Measurements from ENCODE around the gene BPIFB4. TPM values are rescaled to one million over a fixed set of nuclear protein-coding genes. Genes with fewer than 3 reads are reported as not detected.
"Not testable (repeated sequence)": the region's sequence is repeated elsewhere in the genome, so short reads cannot be mapped to it uniquely, and the experiment has no call there.

Gene BPIFB4
- total RNA-seq, 1 experiment from 2014 or later = not detected

DNA sequence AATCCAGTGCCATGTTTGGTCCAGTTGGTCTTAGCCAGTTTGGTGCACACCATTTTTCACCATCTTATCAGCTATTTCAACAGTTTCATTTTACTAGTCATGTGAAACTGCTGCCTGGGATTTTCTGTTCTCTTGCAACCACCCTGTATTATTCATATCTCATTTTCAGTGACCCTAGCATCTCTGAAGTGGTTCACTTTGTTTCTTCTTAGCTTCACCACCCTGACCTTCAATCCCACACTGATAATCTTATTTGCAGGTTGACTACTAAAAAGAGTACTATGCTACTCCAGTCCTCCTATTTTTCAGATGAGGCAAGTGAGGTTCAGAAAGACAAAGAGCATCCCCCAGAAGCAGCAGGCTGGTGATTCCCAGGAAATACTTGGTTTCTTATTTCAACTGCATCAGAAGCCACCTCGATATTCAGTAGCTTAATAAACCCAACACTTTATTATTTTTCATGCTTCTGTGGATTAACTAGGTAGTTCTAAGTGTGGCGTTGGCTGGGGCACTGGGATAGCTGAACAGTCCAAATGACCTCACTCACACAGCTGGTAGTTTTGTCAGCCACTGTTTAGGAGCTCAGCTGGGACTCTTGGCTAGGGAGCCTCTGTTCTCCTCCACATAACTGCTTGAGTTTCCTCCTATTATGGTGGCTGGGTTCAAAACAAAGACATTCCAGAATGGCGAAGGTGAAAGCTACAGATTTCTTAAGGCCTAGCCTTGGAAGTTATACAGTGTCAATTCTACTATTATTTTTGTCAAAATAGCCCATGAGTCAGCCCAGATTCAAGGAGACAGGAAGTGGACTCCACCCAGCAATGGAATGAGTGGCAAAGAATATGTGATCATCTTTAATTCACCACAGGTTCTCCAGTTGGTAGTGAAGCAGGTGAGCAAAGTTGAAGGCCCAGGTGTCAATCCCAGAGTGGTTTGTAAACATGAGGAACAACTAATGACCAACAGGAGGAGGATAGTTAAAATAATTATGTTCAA is 40.6 kb downstream of the BPIFB4 start:
- DNase-seq (ENCODE audit: low read depth) = no peak

DNA sequence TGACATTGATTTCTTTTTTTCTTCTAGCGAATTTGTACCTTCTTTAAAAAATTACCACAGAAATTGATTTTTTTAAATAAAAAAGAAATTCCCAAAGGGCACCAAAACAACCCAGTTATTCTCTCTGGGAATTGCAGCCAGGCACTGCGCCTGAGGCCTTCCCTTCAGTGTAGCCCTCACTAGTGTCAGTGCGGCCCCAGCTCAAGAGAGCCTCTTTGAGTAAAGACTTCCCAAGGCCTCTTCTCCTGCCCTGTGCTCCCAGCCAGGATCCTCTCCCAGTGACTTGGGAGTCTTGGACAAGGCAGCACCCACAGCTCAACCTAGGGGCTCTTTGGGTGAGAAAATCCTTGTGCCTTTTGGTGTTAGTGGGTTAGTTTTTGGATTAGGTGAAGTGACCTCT is 41.5 kb downstream of the BPIFB4 start:
- DNase-seq (ENCODE audit: low read depth) = no peak

DNA sequence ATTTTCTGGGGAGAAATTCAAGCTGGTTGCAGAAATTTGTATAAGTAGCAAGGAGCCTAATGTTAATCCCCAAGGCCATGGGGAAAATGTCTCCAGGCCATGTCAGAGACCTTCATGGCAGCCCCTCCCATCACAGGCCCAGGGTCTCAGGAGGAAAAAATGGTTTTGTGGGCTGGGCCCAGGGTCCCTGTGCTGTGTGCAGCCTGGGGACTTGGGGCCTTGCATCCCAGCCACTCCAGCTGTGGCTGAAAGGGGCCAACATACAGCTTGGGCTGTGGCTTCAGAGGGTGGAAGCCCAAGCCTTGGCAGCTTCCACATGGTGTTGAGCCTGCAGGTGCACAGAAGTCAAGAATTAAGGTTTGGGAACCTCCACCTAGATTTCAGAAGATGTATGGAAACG is 42.9 kb downstream of the BPIFB4 start:
- DNase-seq (ENCODE audit: low read depth) = not testable (repeated sequence)

DNA sequence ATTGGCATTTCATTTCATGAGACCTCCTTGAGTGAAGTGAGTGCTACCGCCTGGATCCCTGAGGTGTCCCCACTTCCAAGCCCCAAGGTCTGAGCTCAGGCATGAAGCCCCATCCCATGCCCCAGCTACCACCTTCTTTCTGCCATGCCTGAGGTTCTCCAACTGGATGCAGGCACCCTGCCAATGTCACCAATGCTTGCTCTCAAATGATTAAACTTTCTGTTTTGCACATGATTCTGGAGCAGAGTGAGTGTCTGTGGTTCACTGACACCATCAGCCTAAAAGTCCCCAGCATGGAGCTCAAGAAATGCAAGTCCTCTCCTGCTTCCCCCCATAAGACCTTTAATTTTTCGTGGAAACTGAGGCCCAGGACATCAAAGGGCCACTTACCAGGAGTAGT is 44.8 kb downstream of the BPIFB4 start:
- no peak for DNase-seq (ENCODE audit: low read depth)

DNA sequence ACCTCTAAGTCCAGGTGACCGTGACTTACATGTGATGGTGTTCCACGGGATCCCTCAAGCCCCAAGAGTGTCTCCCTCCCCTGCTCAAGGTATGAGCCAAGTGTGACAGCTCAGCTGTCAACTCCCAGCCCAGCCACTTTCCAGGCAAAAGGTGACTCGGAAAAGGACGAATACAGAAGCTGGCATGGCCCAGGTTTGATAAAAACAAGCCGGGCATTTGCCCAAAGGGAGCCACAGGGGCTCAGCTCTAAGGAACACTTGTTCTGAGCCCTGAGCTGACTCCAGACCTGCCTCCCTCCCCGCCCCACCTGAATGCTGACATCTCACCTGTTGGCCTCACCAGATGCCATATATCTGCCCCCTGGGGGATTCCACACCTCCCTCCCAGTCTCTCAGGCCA is 45.6 kb downstream of the BPIFB4 start:
- DNase-seq (ENCODE audit: low read depth) = no peak

DNA sequence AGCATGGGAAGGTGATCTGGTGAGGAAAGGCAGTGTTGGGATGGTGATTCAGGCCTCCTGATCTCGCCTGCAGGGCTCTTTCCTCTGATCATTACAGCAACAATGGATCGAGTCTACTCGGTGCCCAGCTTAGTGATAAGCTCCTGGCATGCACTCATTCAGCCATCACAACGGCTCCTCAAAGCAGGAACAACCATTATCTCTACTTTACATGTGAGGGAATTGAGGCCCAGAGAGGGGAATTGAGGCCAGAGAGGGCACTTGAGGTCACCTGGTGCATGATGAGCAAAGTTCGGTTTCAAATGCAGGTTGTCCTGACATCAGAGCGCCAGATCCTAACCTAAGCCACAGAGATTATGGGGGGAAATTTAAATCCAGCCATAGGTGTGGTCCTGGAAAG is 46.5 kb downstream of the BPIFB4 start:
- no peak for DNase-seq (ENCODE audit: low read depth)

DNA sequence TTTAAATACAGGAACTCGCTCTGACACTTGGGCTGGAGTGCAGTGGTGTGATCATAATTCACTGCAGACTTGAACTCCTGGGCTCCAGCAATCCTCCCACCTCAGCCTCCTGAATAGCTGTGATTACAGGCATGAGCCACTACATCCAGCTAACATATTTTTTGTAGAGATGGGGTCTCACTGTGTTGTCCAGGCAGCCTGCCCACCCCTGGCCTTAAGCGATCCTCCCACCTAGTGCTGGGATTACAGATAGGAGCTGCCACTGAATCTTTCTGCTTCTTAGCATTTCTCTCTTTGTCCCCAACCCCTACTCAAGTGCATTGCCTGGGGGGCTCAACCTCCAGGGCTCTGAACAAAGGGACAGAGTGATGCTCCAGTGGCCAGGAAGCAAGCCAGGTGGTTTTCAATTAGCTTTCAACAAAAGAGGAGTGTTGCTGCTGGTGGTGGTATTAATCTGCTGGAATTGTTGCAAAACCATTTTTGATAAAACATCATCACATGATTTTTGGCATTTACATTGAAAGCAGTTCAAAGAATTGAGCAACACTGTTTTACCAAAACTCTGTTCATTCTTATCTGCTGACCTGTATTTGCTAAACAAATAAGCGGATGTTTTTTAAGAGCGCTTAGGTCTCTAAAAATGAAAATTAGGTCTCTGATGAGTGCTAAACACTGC is 48.1 kb downstream of the BPIFB4 start:
- no peak for DNase-seq (ENCODE audit: low read depth)

DNA sequence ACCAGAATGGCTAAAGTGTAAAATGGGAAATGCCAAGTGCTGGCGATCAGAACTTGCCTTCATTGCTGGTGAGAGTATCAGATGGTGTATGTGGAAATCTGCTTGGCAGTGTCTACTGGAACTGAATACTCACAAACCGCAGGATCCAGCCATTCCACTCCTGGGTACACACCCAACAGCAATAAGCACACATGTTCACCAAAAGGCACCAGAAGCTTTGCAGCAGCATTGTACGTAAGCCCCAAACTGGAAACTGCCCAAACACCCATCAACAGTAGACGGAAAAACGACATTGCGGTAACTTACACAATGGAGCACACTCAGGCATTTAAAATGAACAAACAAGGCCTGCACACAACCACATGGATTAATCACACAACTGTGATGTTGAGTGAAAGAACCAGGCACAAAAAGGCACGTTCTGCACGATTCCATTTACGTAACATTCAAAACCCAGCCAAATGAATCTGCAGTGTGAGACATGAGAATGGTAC is 51.2 kb downstream of the BPIFB4 start:
- DNase-seq (ENCODE audit: low read depth) = peak; percentile 48

DNA sequence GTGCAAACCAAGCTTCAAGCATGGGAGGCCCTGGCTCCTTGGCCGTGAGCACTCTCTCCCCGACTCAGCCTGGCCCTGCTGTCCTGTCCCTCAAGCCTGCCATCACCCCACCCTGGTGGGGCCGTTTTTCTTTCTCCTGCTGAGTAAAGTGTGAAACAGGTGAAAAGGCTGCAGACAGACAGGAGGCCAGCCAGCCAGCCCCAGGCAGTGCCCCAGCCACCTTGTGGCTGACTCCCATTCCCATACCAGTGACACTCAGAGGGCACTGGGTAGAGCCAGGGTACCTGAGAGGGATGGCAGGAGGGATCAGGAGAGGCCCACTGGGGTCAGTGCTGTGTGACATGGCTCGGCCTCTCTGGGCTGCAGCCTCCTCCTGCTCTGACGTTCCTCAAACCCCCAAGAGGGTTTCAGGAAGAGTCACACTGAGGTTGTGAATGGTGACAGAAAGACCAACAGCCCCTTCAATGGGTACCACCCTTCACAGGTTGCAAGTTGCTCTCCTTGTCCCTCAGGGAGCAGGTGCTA is 52.6 kb downstream of the BPIFB4 start:
- DNase-seq (ENCODE audit: low read depth) = no peak

DNA sequence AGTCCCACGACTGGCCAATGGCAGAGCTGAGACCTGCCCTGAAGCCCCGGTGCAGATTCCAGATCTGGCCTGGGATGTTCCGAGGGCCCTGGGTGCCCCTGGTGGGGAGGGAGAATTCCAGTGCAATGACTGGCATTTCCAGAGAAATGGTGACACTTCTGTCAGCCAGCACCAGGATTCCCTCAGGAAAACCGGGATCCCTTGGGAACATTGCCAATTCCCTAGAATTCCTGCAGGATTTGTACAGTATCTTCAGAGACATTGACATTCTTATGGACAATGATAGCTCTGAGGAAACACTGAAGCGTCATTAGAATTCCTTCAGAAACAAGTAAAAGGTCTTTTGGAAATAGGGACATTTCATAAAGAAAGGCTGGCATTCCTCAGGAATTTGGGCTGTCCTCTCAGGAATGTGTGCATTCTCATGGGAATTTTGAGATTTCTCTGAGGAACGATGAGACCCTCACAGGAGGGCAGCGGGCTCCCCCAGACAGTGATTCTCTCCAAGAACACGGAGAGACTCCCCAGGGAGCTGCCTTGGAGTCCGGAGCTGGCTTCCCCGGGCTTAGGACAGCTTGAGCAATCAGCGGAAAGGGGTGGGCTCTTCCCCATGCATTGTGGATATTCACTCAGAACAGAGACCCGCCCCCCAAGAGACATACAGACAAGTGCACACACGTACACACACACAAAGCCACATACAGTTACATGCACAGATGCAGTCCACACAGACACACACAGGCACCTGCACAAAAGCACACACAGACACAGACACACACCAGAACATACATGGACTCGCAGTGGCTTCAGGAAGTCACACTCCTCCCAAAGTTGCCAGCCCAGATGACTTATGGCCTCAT is 53.3 kb downstream of the BPIFB4 start:
- no peak for DNase-seq (ENCODE audit: low read depth)

DNA sequence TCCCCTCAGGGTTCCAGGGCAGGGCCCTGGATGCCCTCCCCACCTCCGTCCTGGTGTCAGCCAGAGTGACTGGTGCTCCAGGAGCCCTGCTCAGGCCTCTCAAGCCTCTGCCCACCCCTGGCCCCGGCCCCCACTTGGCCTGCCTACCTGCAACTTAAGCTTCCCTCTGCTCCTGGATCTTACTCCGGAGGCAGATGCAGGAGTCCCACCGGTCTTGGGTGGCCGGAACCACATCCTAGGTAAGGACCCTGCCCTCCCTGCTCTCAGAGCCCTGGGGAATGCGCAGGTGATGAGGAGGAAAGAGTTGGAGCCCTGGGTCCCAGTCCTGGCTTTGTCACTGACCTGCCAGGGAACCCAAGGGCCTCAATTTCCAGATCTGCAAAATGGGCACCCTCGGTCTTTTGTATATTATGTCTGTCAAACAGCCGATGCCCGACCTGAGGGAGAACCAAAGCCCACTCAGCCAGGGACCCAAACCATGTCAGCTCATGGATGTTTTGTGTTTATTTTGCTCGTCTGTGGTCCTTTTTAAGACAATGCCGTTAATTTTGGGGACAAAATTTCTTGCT is 54.0 kb downstream of the BPIFB4 start:
- no peak for DNase-seq (ENCODE audit: low read depth)

DNA sequence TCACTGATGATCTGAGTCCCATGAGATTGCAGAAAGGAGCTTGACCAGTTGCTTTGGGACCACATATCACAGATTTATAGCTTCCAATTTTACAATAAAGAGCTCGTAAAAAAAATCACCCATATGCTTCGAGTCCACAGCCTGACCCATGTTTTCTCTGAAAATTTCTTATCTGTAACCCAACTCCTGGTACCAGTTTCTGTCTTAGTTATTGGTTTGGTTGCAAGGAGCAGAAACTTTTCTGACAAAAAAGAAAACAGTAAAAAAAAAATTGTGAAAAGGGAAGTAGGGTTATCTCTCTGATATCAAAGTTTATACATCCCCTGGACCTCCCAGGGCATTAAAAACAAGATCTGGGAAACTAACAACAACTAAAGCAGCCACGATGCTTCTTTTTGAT is 57.8 kb downstream of the BPIFB4 start:
- no peak for DNase-seq (ENCODE audit: low read depth)

DNA sequence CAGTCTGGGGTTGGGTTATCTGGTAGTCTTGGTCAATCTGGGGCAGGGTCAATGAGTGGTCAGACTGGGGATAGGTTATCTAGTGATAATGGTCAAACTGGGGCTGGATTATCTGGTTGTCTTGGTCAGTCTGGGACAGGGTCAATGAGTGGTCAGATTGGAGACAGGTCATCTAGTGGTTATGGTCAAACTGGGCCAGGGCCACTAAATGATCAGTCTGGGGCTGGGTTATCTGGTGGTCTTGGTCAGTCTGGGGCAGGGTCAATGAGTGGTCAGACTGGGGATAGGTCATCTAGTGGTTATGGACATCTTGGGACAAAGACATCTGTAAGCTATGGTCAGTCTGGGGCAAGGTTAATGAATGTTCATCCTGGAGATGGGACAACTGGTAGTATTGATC is 60.0 kb downstream of the BPIFB4 start:
- no peak for DNase-seq (ENCODE audit: low read depth)

DNA sequence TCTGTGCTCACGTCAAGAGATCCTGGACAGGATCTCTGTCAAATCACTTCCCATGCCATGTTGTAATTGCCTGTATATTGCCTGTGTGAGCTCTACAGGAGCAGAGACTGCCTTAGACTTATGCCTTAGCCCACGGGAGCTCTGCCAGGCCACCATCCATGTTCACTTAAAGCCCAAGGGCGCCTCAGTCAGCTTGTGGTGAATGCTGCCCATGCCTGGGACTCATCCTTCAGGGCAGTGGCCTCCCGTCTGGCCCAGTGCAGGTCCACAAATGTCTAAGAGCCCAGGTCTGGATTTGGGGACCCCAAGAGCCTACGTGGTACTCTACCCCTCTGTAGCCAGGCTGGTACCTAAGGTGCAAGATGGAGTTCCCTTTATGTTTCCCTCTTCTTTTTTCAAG is 66.1 kb downstream of the BPIFB4 start:
- no peak for DNase-seq (ENCODE audit: low read depth)

DNA sequence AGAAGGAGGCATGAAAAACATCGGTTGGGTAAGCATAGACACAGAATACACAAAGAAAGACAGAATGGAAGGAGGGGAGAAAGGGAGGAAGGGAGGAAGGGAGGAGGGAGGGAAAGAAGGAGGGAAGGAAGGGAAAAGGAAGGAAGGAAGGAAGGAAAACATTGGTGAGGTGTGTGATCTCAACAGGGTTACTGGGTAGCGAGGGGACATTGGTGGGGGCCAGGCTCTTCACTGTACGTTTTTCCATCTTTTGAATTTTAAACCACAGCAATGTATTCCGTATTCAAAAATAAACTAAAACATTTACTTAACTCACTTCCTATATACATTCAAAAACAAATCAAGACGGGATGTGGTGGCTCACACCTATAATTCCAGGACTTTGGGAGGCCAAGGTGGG is 67.9 kb downstream of the BPIFB4 start:
- no peak for DNase-seq (ENCODE audit: low read depth)

DNA sequence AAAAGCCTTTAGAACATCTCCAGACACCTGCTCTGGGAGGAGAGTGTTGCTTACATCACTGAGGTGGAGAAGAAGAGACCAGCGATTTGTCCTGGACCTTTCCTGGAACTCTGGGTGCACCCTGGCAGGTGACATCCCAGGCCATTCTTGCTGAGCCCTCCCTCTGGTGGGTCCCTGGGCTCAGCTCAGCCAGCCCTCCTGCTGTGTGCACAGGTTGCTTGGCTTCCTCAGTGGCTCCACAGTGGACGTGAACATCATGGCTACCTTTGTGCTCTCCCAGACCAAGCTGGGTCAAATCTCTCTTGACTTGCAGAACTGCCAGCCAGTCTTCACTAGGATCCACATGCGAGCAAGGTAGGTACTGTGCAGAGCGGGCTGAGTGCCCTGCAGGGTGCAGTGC is 68.6 kb downstream of the BPIFB4 start:
- no peak for DNase-seq (ENCODE audit: low read depth)

DNA sequence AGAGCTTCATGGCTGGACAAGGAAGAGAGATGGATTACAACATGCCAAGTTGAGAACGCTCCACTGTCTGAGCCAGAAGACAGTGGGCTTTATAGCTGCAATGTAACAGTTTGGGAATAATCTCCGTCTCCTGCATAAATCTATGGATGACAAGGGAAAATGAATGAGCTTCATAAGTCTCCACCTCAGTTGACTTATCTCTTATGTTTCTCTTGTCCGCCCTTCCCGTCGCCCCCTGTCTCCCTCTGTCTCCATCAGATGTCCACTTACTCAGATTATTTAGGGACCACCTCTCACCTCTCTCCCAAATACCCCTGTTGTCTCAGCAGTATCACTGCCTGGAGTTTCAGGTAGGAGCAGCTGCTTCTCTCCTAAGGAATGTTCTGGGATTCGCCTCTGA is 74.8 kb downstream of the BPIFB4 start:
- no peak for DNase-seq (ENCODE audit: low read depth)

DNA sequence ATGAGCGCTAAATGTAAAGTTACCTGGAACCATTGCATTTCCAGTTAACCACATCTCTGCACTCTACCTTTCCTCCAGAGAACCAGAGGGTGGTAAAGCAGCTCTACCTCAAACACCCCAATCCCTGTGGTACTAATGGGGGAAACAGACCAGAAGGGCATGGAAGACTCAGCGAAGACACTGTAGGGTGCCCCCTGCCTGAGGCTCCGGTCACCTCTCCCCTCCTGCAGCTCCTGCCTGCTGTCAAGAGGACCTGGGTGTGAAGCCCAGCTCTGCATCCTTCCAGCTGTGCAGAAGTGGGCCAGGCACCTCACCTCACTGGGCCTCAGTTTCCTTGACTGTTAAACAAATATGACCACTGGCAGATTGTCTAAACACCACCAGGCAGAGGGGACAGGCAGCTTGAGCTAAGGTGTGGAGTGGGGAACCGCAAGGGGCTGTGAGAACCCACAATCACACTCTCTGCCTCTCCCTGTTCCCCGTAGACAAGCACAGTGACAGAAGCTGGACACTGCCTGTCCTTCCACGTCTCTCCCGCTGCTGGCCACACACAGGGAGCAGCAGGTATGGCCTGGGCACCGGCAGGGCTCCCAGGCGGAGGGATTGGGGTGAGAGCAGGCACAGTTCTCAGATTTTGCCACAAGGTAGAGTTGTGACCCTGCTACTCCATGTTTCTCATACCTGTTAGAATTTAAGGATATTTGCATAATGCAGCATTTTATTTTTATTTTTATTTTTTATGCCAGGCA is 79.4 kb downstream of the BPIFB4 start:
- no peak for DNase-seq (ENCODE audit: low read depth)

DNA sequence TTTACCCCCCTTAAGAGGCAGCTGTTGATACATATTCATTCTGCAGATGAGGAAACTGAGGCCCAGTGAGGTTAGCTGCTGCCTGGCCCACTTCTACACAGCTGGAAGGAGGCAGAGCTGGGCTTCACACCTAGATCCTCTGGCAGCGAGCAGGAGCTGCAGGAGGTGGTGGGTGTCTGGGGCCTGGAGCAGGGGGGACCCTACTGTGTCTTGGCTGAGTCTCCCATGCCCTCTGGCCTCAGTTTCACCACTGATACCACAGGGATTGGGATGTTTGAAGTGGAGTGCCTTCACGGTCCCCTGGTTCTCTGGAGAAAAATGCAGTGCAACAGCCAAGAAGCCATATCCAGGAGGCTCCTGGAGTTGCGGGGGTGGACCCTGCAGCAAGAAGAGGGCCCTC is 80.3 kb downstream of the BPIFB4 start:
- DNase-seq (ENCODE audit: low read depth) = no peak

DNA sequence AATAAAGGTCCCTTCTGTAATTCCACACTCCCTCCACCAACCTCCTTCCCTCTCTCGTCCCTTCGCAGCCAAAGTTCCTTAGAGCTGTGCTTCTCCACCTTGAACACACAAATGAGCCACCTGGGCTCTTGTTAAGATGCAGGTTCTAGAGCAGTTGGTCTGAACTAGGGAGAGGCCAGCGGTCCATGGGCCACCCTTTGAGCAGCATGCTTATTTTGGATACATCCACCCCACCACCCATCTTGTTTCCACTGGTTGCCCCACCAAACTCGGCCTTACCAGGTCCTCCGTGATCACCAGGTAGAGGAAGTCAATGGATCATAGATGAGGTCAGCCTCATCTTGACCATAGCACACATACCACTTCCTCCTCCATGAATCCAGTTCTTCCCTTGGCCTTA is 81.2 kb downstream of the BPIFB4 start:
- DNase-seq (ENCODE audit: low read depth) = no peak
